HFF-Myc (cell line): ENCODE data around the gene DENND4B.

Source experiments
- DNase-seq: peaks from one replicate; pipeline ENCODE4 v3.0.0-alpha.2; 2011; ENCODE audit warnings: low read depth; ENCODE audit errors: extremely low read depth
- H3K4me3 ChIP-seq: replicated peaks from 2 replicates; pipeline ENCODE4 v1.5.1; 2011; ENCODE audit warnings: low read depth, mild to moderate bottlenecking, control low read depth, low read length
- CTCF ChIP-seq: IDR thresholded peaks from 2 replicates; pipeline ENCODE4 v1.5.1; 2012; ENCODE audit warnings: mild to moderate bottlenecking, low read depth, low read length, control low read depth; ENCODE audit errors: missing control alignments

DENND4B gene

GRCh38 chr1:153883223-153883622, 63.3 kb downstream of the DENND4B start:
- DNase-seq: no peak
- H3K4me3 ChIP-seq: no peak overlapping the region
- TF ChIP-seq CTCF: no peak

- no peak for DNase-seq
- no peak for TF ChIP-seq CTCF
- H3K4me3 ChIP-seq: no peak overlapping the region
Observed at GRCh38 chr1:153882296-153882912, 64.1 kb downstream of the DENND4B start.

GRCh38 chr1:153881751-153882150, 64.8 kb downstream of the DENND4B start:
- TF ChIP-seq CTCF: no peak
- peak; percentile 29 for DNase-seq
- peak overlapping the region; percentile 12 for H3K4me3 ChIP-seq

GRCh38 chr1:153880962-153881361, 65.6 kb downstream of the DENND4B start:
- peak; percentile 67 for DNase-seq
- H3K4me3 ChIP-seq: 0 out of 2 replicates have a peak overlapping the region, but pooled peaks have one; percentile 12
- no peak for TF ChIP-seq CTCF

GRCh38 chr1:153880024-153880423, 66.5 kb downstream of the DENND4B start:
- no peak for DNase-seq
- H3K4me3 ChIP-seq: no peak overlapping the region
- TF ChIP-seq CTCF: no peak
